ENCODE results near the gene ACAA1. TPM values are rescaled to one million over a fixed set of nuclear protein-coding genes. Genes with fewer than 3 reads are reported as not detected.

ACAA1 gene
- total and polyA plus RNA-seq, 12 donors, result 76.4 to 136 (median 117) TPM

GRCh38 chr3:38171622-38172021, 34.7 kb upstream of the ACAA1 start:
- no peak for ATAC-seq
- peaks cover 0 to 64% (median 23%) of the 10 kb centered on the region in 9 donors for H3K4me1 ChIP-seq
- WGBS, 2 donors, result 89 to 90% methylated on average over 2 of the region's 2 CpGs

GRCh38 chr3:38170722-38171121, 33.8 kb upstream of the ACAA1 start:
- H3K27me3 ChIP-seq, result no peaks in the 10 kb centered on the region
- intact Hi-C loops (cut with DNase I), result no loop called here
- no peak for ATAC-seq
- H3K36me3 ChIP-seq, result no peaks in the 10 kb centered on the region
- no peak for DNase-seq
- WGBS, 2 donors, result 78 to 89% methylated on average over 4 of the region's 4 CpGs
- H3K4me1 ChIP-seq, result peaks cover 3 to 68% (median 28%) of the 10 kb centered on the region in 9 donors
- H3K4me3 ChIP-seq, result no peak overlapping the region
- no peak for TF ChIP-seq CTCF (IDR thresholded peaks at IDR 0.05)
- no peaks in the 10 kb centered on the region for H3K9me3 ChIP-seq
- no peak overlapping the region for H3K27ac ChIP-seq

More at GRCh38 chr3:38171622-38172021, 34.7 kb upstream of the ACAA1 start:
- H3K27me3 ChIP-seq, result no peaks in the 10 kb centered on the region
- no peak overlapping the region for H3K4me3 ChIP-seq
- H3K27ac ChIP-seq, result no peak overlapping the region
- no peaks in the 10 kb centered on the region for H3K9me3 ChIP-seq
- intact Hi-C loops (cut with DNase I), result no loop called here
- no peak for DNase-seq
- no peaks in the 10 kb centered on the region for H3K36me3 ChIP-seq
- no peak for TF ChIP-seq CTCF (IDR thresholded peaks at IDR 0.05)

GRCh38 chr3:38169027-38169317, 32.0 kb upstream of the ACAA1 start:
- Histone ChIP-seq H3K27me3 (no peaks in the 10 kb centered on the region), H3K9me3 (no peaks in the 10 kb centered on the region), H3K4me1 (peaks cover 3 to 63% (median 25%) of the 10 kb centered on the region in 9 donors), H3K27ac (no peak overlapping the region), H3K36me3 (no peaks in the 10 kb centered on the region), H3K4me3 (no peak overlapping the region)
- DNase-seq (no peak), ATAC-seq (no peak)
- TF ChIP-seq CTCF (IDR thresholded peaks at IDR 0.05), result no peak
- WGBS, 2 donors, result 90 to 91% methylated on average over 1 of the region's 1 CpG
- intact Hi-C loops (cut with DNase I), result loop anchor here in 1 of 10 donors (10.0 kb wide), 1 partner anchor 56 kb away; no protein-coding TSS in a partner anchor

GRCh38 chr3:38168151-38169026, 31.5 kb upstream of the ACAA1 start:
- 94 to 98% methylated on average over 4 of the region's 4 CpGs for WGBS, 2 donors
- no peak overlapping the region for H3K27ac ChIP-seq
- TF ChIP-seq CTCF (IDR thresholded peaks at IDR 0.05), result no peak
- intact Hi-C loops (cut with DNase I), result loop anchor here in 1 of 10 donors (10.0 kb wide), 1 partner anchor 56 kb away; no protein-coding TSS in a partner anchor
- peaks cover 3 to 58% (median 26%) of the 10 kb centered on the region in 9 donors for H3K4me1 ChIP-seq
- H3K36me3 ChIP-seq, result no peaks in the 10 kb centered on the region
- H3K9me3 ChIP-seq, result no peaks in the 10 kb centered on the region
- H3K27me3 ChIP-seq, result no peaks in the 10 kb centered on the region
- ATAC-seq, result no peak
- DNase-seq, result no peak
- no peak overlapping the region for H3K4me3 ChIP-seq
